SKM-1 (cell line): Measurements from ENCODE around the gene DMRT1.

ENCODE experiments used
- DNase-seq: peaks from one replicate; lab custom pipeline; 2025; ENCODE audit not compliant: unreplicated experiment; lab: John Stamatoyannopoulos, UW

The DMRT1 gene

DNA sequence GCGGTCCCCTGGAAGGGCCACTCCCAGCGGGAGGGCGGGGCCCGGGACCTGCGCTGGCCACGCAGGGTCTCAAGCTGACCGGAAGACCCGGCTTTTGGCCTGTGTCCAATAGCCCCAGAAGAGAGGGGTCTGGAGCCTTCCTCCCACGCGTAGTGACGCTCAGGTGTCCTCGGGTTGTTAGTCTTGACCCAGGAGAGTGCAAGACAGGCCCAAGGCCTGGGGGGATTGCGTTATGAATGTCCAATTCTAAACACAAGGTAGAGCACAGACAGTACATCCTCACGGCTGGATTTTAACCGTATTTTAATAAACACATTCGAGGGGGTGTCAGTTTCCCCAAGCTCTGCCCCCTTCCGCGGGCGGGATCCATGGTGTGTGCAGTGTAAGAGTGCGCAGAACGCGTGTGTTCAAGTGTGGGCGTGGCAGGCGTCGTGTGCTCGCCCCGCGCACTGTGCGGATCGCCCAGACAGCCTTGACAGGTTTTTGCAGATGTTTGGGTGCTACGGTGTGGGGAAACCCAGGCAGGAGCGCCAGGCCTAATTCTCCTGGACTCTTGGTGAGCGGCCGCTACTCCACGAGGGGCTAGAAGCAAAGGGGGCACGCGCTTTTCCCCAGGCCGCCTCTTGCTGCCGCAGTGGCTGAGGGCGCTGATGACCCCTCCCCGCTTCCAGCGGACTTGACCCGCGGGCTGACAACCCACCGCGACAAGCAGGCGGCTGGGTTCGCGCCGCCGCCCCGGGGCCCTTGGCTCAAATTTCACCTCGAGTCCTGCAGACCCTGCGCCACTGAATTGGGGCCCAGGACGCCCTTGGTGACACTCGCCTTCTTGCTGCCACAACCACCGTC is 128.9 kb downstream of the DMRT1 start:
- DNase-seq = no peak

DNA sequence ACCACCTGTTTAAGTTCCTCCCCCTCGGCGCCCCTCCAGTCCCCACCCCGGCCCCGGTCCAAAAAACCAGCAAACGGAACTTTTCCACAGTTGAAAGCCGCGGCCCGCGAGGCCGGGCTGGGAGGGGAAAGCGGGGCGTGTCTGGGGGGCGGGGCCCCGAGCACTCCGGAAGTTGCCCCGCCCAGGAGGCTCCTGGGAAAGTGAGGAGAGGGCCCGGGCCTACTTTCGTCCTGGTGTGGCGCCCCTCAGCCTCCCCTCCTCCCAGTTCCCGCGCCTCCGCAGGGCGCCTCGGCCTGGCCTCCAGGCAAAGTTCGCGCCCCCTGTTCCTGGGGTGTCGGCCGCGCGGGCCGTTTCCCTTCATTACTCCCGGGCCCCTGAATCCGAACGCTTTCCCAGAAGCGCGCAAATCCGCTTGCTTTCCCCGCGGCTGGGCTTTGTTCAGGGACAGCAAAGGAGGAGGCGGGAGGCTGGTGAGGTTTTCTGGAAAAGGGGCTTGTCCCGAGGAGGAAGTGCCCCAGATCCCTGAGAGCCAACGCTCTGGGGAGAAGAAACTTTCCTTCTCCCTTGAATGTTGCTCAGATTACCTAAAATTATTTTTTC is 130.5 kb downstream of the DMRT1 start:
- no peak for DNase-seq

DNA sequence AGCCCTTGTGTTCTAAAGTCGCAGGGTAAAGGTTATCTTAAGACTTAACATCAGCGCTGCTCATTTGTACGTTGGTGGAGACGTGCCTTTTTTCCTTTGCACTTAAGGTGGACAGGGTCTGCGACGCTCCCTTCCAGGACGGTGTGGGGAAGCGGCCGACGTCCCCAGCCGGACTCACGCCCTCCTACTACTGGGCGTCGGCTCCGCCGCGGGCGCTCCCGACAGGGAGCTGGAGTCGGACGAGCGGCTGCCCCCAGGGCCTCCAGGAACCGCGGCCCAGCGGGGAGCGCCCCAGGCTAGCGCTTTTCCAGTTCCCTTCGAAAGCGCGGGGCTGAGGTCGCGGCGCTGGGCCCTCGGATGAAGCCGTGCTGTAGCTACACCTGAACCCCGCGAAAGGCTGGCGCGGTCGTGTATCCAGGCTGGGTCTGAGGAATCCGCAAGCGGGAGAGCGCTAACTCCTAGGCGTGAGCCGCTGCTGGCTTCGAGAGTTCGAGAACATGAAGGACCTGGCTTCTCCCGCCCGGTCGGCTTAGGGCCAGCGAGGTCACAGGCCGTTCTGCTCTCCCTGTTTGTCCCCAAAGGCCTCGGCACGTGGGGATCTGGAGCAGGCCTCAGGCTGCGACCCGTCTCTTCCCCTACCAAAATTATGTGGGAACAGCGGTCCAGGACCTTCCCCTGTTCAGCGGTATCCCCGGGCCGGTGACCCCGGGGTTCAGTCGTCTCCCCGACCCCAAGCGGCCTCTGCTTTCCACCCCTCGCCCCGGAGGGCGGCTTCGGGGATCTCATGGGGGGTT is 131.2 kb downstream of the DMRT1 start:
- DNase-seq = no peak

DNA sequence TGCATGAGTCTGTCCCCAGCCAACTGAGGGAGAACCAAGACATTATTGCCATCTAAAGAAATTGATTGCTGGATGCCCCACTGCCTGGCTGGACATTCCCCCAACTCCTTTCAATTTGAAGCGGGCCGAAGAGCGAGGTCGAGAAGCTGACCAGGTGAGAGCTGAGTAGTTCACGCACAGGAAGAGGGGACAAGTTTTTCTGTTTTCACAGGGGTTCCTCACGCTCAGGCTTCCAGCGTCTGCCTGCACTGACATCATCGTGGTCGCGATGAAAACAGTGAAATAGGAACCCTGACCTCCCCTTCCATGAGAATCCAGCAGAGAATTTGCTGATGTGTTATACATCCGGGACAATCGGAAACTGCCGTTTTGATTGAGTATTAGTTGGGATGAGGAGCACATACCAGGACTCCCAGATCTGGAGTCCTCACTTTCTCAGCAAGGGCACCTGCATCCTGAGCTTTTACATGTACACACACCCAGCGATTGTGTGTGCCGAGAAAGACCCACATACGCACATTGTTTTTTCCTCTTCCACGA is 131.9 kb downstream of the DMRT1 start:
- no peak for DNase-seq

DNA sequence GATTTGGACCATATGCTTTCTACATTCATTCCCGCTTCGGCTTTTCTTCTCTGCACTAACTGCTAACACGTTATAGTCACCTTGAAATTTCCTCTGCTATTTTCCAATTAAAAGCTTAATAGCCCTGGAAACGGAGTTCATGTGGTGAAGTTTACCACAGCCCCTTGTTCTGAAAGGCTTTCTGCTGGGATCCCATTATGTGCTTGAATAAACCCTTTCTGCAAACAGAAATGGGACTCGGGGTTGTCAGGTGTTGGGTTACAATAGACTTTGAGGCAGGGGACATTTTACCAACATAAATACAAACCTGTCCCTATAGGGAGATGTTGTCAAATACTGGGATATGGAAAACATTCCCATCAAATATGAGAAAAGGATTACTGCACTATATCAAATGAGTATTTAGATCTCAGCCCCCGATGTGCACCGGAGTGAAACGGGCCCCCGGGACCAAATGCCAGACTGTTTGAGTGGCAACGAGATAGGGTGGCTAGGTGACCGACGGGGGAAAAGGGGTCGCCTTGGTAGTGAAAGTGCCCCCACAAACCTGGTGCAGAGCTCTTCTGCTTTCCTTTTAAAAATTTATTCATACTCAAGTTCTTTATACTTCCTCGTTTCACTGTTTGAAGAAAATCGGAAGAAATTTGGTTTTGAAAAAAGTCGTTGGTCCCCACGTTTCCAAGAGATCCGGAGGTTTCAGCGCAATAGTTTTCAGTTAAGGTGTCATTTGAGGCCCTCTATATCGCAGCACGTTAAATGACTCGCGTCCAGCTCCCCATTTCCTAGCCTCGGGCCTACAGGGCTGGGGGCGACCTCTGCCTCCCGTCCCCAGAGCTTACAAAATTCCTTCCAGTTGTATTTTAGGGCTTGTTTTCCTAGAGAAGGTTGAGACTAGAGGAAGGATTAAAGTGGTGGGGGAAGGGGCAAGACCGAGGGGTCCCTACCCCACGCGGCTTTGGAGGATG is 132.8 kb downstream of the DMRT1 start:
- no peak for DNase-seq

DNA sequence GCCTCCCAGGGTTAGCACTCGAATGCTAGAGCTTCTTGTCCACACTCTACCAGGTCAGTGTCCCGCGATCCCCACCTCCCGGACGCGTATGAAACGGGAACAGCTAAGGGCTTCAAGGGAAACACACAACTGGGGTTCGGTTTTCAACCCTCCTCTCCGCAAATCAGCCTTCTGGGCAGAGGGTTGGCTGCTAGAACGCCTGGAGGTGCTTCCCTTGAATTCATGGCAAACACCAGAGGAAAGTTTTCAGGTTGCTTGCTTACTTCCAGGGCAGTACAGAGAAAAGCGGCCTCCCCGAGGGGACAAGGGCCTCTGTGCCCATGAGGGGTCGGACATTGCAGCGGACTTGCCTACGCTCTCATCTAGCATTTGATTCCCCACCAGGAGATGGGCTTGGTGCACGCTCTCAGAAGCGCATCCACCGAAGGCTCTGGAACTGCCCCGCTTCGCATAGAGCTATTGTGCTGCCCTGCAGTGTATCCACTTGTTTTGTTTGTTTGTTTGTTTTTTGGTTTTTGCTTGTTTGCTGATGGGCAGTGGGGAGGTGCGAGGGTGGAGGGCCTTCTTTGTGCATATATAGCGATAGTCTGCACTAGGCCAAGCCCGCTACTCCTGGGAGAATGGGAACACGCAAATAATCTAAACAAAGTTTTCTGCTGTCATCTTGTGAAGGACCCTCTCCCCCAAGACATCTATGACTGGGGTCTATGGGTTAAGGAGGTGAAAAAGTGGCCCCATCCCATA is 133.7 kb downstream of the DMRT1 start:
- DNase-seq = no peak

DNA sequence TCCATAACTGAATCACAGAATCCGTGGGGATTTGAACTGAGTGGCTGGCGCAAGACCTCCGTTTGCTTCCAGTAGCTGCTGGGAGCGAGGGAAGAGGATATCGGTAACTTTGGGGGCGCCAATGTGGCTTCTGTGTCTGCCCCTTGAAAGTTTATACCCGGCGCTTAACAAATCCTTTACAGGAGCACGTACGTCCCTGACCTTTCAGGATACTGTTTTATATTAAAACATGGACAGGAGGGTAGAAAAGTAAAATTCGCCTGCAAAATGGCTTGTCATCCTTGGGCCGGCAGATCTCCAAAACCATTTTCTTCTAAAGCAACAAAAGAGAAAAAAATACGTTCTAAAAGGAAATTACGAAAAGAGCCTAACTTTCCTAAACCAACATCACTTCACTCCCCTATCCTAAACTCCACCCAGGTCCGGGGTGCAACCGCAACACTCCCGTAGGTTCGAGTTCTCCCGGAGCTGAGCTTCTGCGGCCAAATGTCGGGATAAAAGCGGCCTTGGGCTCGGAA is 134.3 kb downstream of the DMRT1 start:
- DNase-seq = no peak

DNA sequence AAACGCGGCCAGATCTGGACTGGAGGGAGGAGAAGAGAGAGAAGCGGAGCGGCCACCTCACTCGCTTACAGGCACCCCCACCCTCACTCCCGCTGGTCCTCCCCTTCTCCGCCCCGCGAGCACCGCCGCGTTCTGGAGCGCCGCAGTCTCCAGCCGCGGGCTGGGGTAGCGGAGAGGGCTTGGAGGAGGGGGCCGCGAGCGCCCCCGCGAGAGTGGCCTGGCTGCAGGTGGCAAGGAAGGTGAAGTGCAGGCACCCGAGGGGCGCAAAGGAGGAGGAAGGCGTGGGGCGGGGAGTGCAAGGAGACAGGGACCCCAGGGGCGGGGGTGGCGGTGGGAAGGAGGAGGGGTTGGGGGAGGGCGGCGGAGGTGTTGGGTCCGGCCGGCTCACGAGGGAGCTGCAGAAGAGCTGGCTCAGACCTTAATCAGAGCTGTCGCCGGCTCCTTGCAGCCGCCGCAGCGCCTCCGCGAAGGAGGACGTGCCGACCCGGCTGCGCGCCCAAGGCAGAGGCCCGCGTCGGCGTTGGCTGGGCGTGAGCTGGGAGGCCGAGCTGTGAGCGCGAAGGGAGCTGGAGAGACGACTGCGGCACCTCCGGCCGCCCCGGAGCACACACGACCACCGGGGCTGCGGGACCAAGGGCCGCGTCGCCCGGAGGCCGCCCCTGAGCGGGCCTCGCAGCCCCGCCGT is 134.9 kb downstream of the DMRT1 start, which contains the start of gene DMRT3:
TSS of gene DMRT3 (plus strand) at position 398 of the 685 bp plus-strand sequence. CDS start 347 bp downstream, outside the sequence.
- DNase-seq = no peak

DNA sequence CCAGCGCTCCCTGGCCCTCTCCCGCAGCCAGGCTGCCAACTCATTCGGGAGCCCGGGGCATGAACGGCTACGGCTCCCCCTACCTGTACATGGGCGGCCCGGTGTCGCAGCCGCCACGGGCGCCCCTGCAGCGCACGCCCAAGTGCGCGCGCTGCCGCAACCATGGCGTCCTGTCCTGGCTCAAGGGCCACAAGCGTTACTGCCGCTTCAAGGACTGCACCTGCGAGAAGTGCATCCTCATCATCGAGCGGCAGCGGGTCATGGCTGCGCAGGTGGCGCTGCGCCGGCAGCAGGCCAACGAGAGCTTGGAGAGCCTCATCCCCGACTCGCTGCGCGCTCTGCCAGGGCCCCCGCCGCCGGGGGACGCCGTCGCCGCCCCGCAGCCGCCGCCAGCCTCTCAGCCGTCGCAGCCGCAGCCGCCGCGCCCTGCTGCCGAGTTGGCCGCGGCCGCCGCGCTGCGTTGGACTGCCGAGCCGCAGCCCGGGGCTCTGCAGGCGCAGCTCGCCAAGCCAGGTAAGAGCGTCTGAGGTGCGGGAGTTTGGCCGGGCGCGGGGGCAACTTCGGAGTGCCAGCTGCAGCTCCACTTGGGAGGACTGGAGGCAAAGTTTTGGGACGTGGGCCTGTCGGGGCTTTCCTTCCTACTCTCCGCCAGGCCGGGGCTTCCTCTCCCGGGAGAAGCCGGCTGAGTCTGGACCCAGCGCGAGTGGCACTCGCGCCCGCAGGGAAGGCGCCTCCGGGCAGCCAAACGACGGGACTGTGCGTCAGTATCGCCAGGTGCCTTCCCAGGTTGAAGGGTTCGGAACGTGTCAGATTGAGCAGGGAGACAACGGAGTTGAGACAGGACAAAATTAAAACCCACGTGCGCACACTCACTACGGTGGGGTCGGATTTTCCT is 135.7 kb downstream of the DMRT1 start:
- no peak for DNase-seq

DNA sequence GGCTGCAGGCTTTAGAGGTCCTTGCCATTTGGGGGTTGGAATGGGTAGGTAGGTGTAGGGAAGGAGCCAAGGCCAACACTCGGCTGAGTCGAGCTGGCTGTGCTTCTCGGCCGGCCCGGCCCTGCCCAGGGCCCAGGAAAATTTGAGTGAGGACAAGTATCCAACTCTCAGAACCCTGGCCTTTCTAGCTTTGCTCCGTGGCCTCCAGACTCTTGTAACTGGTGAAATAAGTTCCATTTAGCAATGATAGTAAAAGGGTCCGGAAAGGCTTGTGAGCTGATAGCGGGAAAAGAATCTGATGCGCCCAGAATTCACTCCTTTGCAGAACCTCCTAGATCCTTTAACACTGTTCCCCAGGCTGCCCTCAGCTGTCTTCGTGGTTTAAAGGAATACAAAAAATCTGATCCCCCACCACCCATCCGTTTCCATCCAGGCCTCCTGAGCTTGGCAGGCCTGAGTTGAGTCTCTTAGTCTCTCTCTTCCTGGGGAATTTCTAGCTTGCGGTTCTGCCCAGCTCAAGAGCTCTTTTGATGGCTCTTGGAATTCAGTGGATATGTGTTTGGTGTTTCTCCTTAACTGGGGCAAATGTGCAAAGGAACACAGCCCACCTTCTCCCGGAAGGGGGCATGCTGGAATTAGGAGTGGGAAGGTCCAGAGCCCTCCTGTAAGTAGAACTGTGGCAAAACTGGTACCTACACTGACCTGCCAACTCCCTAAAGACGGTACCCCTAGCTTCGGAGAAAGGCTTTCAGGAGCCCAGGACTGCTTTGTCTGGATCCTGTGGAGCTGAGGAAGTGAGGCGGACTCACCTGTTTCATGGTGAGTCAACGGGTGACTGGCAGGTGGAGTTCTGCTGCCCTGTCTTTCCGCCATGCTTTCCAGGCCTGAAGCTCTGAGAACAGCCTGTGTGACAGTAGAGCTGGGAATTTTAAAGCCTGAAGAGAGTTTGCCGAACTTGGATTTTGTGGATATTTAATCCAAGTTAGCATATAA is 136.6 kb downstream of the DMRT1 start:
- DNase-seq = no peak

DNA sequence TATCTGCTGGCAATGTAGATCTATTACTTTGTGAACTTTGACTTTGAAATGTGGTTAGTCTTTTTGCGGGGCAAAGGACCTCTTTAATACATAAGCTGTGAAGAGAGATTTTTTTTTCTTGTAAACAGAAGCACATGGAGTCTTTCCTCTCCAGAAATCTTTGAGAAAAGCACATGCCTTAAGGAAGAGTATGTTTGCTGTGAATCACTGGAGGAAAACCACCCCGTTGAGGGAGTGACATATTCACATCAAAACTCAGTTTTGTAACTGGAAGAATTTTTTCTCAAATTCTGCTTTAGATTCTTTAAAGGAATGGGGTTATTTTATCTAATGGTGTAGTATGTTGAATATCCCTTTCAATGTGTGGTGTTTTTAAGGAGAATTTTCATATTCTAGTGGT is 138.5 kb downstream of the DMRT1 start:
- DNase-seq = no peak

DNA sequence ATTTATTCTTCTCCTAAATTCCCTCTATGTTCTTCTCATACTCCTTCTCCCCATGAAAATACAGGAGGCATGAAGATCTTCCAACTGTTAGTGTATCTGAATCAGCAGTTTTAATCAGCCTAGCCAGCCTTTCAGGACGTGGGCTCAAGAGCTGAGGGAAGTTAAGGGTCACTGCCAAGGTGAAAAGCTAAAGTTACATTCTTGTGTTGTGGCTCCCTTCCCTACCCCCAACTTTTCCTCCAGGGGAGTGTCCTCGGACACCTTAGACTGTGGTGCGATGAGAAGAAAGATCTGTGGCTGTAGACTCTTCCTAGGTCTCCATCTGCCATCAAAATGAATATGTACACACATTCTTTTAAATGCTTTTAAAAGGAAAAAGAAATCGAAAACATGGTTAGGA is 139.1 kb downstream of the DMRT1 start:
- DNase-seq = no peak

DNA sequence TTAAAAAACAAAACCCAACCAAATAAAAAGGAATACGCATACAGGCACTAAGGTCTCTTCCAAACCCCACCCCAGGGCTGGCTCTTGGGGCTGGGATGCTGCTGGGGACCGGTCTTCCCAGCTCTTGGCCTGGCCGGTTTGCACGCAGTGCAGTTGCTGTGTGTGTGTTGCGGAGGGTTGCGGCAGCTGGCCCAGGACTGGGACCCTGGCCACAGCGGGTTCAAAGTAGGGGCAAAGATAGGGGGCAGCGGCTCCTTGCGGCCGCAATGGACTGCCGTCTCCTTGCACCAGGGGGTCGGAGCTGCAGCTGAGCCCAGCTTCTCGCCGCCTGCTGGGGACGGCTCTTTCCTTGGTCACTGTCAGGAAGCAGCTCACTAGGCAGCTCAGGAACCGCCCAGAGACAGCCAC is 140.0 kb downstream of the DMRT1 start:
- no peak for DNase-seq

DNA sequence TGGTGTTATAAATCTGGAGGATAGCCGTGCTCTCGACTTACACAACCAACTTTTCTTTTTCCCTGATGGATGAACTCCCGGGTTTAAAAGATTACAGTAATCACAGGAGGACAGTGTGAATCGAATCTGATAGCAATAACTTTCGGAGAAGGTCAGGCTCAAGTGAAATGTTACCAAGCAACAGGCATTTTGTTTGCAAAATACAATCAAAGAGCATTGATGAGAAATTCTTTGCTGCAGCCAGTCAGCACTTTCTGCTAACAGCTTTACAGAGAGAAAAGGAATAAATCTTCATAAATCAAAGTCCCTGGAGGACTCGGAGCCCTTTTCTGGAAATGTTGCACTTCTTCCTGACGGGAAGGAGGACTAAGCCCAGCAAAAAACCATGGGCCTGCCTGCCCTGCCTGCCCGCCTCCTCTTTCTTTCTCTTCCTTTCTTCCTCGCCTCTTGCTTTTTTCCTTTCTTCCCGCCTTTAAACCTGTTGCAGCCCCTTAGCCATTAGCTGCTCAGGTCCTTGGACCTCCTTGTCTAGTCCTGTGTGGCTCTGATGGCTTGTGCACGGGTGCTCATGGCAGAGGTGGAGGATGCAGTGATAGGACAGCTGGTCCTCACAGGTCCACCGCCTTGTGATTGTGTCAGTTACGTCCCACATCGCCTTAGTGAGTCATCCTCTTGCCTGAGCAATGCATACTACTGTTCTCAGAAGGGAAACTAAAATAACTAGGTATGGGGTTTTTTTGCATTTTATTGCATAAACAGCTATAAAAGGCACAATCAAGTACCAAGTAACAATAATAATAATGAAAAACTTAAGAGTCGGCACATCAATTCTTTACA is 141.1 kb downstream of the DMRT1 start:
- DNase-seq = no peak

DNA sequence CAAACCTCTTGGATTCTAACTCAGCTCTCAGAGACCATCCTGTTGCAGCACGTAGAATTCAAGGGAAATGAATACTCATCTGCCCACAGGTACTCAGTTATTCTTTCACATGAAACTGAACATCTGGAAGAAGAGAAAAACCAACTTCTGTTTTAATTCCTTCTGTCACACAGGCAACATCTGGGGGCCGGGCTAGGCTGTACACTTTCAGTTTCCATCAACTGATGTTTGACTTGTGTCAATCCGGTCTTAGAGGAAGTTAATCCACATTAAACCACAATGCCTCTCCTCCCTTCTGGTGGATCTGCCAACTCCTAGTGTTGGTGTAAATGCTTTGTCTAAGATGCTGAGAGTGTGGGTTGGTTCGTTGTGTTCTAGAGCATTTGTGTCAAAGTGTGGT is 152.5 kb downstream of the DMRT1 start:
- no peak for DNase-seq

DNA sequence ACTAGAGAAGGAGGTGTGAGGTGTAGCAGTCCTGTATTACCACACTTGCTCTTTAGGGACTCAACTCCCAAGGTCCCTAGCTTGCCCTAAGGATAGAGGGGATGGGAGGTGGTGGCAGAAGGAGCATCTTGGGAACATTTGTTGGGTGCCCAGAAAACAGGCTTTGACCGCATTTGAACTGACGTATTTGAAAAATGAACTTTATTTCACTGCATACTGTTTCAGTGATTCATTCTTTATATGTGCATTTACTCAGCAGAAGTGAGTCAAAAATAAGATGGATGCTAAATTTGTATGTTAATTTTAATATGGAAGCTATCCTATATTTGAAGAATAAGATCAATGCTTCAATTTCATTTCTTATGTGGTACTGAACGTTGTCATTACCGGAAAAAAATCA is 153.7 kb downstream of the DMRT1 start:
- DNase-seq = no peak
